Esophagus mucosa (tissue), 1 donor: ENCODE measurements around the gene LRRC41. TPM values are rescaled to one million over a fixed set of nuclear protein-coding genes. Genes with fewer than 3 reads are reported as not detected.
A peak's percentile ranks its signal among the peaks of the same experiment; 100 is the strongest.
"Not testable (repeated sequence)": the region's sequence is repeated elsewhere in the genome, so short reads cannot be mapped to it uniquely, and the experiment has no call there.

Source experiments
- ATAC-seq: fragments of 200-7000 bp; cut with Tn5 transposase; one replicate; pipeline ENCODE4 v1.9.1; 2020
- total RNA-seq: library from RNA; stranded (reverse); gene quantifications from one replicate; pipeline ENCODE4 v1.2.4, GENCODE V29; 2023
- donor health status: DM: yes; HTN: yes; CAD: no.

The LRRC41 gene, protein sequence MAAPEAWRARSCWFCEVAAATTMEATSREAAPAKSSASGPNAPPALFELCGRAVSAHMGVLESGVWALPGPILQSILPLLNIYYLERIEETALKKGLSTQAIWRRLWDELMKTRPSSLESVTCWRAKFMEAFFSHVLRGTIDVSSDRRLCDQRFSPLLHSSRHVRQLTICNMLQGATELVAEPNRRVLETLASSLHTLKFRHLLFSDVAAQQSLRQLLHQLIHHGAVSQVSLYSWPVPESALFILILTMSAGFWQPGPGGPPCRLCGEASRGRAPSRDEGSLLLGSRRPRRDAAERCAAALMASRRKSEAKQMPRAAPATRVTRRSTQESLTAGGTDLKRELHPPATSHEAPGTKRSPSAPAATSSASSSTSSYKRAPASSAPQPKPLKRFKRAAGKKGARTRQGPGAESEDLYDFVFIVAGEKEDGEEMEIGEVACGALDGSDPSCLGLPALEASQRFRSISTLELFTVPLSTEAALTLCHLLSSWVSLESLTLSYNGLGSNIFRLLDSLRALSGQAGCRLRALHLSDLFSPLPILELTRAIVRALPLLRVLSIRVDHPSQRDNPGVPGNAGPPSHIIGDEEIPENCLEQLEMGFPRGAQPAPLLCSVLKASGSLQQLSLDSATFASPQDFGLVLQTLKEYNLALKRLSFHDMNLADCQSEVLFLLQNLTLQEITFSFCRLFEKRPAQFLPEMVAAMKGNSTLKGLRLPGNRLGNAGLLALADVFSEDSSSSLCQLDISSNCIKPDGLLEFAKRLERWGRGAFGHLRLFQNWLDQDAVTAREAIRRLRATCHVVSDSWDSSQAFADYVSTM
- total RNA-seq: 42.0 TPM

DNA sequence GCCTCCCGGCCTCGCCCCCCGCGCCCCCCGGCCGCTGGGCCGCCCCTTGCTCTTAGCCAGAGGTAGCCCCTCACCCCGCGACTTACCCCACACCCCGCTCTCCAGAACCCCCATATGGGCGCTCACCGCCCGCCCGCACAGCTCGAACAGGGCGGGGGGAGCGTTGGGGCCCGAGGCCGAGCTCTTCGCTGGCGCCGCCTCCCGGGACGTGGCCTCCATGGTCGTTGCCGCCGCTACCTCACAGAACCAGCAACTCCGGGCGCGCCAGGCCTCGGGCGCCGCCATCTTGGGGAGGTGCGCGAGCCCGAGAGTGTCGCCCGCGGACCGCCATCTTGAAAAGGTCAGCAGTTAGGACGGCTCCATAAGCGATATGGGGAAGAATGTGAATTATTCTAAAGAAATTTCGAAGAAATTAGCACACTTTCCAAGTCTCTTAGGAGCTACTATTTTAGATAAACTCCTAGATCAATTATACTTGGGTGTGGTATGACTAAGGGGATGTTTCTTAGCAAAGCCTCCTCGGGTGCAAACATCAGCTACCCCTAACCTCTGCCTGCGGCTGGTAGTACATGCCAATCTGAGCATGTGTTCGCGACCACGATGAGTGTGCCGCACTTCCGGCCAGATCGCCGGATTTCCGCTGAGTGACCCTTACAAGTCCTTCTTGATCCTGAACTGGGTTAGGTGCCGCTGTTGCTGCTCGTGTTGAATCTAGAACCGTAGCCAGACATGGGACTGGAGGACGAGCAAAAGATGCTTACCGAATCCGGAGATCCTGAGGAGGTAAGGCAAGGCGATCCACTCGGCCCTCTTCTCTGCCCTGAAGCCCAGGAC is at the start of gene LRRC41, which contains the start of gene UQCRH:
Gene LRRC41 (minus strand): TSS at position 579 of the 834 bp plus-strand sequence. CDS start 294 bp downstream, at position 285.
Gene UQCRH (plus strand): TSS at position 661 of the 834 bp plus-strand sequence. CDS start 69 bp downstream, at position 730.
- peak; percentile 93 for ATAC-seq

DNA sequence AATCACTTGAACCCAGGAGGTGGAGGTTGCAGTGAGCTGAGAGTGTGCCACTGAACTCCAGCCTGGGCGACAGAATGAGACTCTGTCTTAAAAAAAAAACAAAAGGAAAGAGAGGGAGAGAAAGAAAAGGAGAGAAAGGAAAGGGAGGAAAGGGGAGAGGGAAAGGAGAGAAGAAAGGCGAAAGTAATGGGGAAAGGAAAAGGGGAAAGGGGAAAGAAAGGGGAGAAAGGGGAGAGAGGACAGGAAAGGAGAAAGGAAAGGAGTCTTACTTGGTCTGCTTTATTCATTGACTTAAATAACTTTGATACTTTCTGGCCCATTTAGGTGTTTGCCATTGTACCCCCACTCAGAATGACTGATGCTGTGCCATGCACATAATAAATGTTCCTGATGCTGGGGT is 48.9 kb upstream of the LRRC41 start:
- ATAC-seq: no peak

DNA sequence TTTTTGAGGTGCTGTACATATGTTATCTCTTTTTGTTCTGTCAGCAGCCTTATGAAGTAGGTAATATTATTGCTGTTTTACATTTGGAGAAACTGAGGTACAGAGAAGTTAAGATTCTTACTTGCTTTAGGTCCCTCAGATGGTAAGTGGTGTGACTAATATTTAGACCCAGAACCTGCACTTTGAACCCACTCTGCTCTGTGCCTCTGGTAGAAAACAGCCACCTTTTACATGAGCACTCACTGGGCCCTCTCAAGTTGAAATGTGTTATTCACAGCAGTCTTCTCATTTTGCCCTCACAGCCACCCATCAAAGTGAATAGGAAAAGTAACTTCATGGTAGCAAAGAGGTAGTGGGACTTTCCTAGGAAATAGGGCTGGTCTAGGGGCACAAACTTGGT is 41.9 kb upstream of the LRRC41 start:
- no peak for ATAC-seq

- no peak for ATAC-seq
Observed at GRCh38 chr1:46344481-46344880, 41.1 kb upstream of the LRRC41 start.

DNA sequence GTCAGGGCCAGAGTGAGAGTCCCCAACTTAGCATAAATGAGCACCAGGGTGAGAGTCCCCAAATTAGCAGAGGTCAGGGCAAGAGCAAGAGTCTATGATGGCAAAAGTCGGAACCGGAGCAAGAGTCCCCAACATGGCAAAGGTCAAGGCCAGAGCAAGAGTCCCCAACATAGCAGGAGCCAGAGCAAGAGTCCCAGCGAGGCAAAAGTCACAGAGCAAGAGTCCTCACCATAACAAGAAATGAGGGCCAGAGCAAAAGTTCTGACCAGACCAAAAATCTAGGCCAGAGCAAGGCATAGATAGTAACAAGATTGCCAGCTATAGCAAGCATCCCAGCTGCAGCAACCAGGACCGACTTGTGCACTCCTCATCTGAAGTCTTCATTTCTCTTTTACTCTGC is 40.3 kb upstream of the LRRC41 start:
- ATAC-seq: no peak

DNA sequence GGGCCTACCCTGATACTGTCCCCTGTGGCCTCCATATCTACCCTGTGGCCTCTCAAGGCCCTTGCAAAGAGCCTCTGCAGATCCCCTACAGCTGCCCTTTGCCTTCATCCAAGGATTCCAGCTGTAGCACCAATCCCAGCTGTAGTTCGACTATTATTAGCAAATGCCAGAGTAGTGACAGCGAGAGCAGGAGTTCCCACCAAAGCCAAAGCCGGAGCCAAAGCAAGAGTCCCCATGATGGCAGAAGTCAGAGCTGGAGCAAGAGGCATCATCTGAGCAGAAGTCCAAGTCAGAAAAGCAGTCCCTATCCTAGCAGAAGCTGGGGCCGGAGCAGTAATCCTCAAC is 39.9 kb upstream of the LRRC41 start:
- no peak for ATAC-seq

DNA sequence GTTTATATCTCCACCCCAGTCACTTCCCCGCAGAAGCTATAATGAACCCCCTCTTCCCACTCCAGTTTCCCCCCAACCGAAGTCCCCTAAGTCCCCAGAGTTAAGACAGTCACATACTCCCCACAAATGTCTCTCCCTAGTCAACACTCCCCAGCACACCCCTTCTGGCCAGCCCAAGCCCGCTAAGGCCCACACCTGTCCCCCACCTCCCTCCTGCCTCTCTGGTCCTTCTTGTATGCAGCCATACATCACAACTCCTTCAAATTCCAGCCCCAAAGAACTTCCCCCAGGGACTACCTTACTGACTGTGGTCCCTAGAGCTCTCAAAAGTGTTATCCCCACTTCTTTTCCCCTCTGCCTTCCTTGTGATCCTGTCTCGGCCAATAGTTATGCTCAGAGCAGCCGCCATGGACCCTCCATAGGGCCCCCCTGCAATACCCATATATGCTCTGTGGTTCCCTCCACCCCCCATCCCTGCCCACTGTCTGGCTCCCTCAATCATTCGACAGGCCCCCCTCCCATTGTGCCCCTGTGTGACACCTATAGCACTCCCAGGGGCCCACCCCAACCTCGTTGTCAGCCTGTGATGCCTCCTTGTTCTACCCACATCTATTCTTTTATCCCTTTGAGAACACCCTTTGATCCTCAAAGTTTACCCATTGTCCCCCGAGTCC is 39.4 kb upstream of the LRRC41 start:
- ATAC-seq: no peak

DNA sequence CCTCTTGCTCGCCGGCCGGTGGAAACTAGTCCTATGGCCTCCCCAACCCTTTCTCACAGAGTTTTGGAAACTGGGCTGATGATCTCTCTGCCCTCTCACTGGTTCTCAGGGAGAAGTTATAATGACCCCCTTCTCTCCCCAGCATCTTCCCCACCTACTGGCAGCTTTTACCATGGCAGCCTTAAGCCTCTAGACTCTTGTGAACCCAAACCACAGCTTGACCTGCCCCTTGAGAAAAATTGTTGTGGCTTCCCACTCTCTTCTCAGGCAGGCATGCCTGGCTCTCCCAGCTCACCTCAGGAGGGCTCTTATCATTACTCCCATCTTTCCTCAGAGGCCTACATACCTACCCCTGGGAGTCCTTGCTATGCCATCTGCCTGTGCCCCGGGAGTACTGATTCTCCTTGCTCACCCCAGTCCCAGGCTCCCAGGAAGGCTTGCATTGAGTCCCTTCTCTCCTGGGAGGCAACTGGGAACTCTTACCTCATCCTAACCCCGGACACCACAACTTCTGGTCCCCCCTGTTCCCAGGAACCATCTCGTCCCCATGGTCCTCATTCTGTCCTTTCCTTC is 38.8 kb upstream of the LRRC41 start:
- no peak for ATAC-seq

DNA sequence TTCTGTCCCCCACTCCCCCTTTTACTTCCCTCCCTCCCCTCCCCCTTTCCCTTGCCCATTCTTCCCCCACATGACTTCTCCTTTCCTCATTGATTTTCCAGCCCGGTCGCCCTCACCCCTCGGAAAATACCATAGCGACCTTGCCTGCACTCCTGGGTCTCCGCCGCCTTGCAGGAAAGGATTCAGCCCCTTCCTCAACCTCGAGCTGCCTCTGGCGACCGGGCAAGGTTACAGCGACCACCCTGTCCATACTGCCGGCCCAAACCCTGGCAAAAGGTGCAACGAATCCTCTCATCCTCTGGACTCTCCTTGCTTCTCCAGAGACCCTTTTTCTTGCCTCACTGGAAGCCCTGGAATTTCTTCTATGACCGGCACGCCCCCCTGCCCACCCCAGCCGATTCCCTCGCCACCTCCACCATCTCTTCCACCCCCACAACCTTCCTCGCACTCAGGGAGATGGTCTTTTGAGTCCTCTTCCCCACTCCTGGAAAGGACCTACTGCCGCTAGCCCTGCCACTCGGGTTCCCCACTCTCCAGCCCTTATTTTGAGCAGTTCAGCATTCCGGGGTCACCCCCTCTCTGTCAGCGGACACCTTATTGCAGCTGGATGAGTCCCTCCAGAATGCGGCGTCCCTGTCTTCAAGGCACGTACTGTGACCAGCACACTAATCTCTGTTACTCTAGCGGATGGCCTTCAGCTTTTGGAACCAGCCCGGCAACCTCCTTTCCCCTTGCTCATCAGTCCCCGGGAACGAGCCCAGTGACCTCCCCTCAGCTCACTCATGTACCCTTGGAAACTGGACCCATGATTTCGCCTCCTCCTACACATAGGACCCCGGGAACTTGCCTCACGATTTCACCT is 38.0 kb upstream of the LRRC41 start:
- no peak for ATAC-seq

GRCh38 chr1:46340404-46341221 is 37.2 kb upstream of the LRRC41 start, which contains the start of gene NSUN4:
Gene NSUN4, plus strand, starts transcription at chr1:46340807. Its CDS starts 20 bp downstream, at chr1:46340827.
- peak; percentile 94 for ATAC-seq

DNA sequence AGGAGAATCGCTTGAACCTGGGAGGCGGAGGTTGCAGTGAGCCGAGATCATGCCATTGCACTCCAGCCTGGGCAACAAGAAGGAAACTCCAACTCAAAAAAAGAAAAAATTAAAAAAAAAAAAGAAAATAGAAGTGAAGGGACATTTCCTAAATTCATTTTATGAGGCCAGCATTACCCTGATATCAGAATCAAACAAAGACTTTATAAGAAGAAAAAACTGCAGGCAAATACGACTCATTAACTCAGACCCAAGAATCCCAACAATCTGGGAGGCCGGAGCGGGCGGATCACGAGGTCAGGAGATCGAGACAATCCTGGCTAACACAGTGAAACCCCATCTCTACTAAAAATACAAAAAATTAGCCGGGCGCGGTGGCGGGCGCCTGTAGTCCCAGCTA is 34.0 kb upstream of the LRRC41 start:
- not testable (repeated sequence) for ATAC-seq

DNA sequence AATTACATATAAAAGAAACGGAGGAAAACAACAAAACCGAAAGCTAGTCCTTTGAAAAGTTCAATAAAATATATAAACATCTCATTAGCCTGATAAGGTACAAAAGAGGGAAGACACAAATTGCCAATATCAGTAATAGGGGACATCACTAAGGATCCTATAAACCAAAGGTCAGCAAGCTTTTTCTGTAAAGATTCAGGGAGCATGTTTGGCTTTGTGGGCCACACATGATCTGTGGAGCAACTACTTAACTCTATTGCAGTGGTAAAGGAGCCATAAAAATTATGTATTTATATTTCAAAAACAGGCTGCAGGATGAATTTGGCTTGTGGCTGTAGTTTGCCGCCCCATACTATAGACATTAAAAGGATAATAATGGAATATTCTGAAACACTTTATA is 31.7 kb upstream of the LRRC41 start:
- ATAC-seq: no peak

- no peak for ATAC-seq
Observed at GRCh38 chr1:46334030-46334384, 30.6 kb upstream of the LRRC41 start.

DNA sequence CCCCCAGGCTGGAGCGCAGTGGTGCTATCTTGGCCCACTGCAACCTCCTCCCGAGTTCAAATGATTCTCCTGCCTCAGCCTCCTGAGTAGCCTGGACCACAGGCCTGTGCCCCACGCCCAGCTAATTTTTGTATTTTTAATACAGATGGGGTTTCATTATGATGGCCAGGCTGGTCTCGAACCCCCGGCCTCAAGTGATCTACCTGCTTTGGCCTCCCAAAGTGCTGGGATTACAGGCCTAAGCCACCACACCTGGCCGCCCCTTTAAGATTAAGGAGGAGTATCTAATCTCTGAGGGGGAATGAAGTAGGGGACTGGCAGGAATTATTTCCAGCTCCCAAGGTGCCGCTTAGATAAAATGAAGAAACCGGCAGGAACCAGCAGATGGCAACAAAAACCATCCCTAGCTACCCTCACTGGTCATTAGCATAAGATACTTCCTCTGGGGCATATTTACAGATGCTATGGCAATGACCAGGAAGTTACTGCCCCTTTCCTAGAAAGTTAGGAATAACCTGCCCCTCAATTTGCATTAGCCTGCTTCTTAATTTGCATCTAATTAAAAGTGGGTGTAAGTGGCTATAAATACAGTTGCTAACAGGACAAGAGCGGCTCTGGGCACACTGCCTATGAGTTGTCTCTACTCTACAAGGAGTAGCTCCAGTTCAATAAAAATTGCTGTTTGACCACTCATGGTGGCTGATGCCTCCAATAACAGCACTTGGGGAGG is 30.0 kb upstream of the LRRC41 start:
- ATAC-seq: peak; percentile 71

GRCh38 chr1:46331786-46332540 is 28.5 kb upstream of the LRRC41 start:
- ATAC-seq: not testable (repeated sequence)

GRCh38 chr1:46330381-46330780 is 27.0 kb upstream of the LRRC41 start:
- not testable (repeated sequence) for ATAC-seq

GRCh38 chr1:46329807-46330206 is 26.4 kb upstream of the LRRC41 start:
- not testable (repeated sequence) for ATAC-seq

DNA sequence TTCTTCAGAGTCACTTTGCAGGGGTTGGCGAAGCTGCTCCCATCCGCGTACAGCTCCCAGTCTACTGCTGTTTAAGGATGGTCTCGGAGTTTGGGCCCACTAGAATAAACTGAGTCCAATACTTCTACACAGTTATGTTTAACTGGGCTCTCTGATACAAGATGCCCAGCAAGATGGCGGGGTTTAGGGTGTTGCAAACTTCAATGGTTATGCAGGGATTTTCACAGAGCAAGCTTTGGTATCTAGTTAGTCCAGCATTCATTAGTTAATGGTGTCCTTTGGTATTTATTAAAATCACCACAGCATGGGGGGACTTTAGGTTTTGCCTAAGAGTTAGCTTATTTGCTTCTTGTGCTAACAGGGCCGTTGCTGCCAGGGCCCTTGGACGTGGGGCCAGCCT is 24.8 kb upstream of the LRRC41 start:
- ATAC-seq: not testable (repeated sequence)
